ENCODE results near the gene RASGEF1B. TPM values are rescaled to one million over a fixed set of nuclear protein-coding genes. Genes with fewer than 3 reads are reported as not detected.

RASGEF1B gene
- total and polyA plus RNA-seq, 2 of the 4 experiments (the other 2 are of a cell fraction) = 0.09 to 0.36 TPM

GRCh38 chr4:81518762-81519426, 47.2 kb upstream of the RASGEF1B start:
- WGBS, 2 experiments (ENCODE audit: extremely low coverage in 2 of 2, insufficient read length in 1 of 2) = no CpG with 5 or more reads among the region's 6 CpGs
- no peak overlapping the region for H2BK120ac ChIP-seq (ENCODE audit: low read depth, low read length)
- no peak overlapping the region for H3K14ac ChIP-seq (replicated peaks; ENCODE audit: low read depth, low read length)
- ATAC-seq (ENCODE audit: low read depth) = no peak
- H2BK5ac ChIP-seq (ENCODE audit: low read depth, low read length, poor library complexity, severe bottlenecking) = no peak overlapping the region
- no peaks in the 10 kb centered on the region for H3K9me3 ChIP-seq (ENCODE audit: control insufficient read depth, insufficient read depth, low read length)
- no peak overlapping the region for H3K18ac ChIP-seq (ENCODE audit: low read depth, low read length)
- CTCF ChIA-PET = no interaction called here
- H3K9me1 ChIP-seq (ENCODE audit: insufficient read depth, low read length) = no peaks in the 10 kb centered on the region
- TF ChIP-seq BHLHE40 (IDR thresholded peaks at IDR 0.05; ENCODE audit: low read depth, low read length) = no peak
- no peak for TF ChIP-seq RFX5 (IDR thresholded peaks at IDR 0.05; ENCODE audit: low read depth, low read length)
- no peak for TF ChIP-seq FOS (IDR thresholded peaks at IDR 0.05; ENCODE audit: low read depth, low read length)
- no peak for TF ChIP-seq CEBPB (IDR thresholded peaks at IDR 0.05; ENCODE audit: low read depth, low read length)
- TF ChIP-seq RAD21 (IDR thresholded peaks at IDR 0.05; ENCODE audit: low read length) = no peak
- TF ChIP-seq USF2 (IDR thresholded peaks at IDR 0.05; ENCODE audit: low read depth, low read length) = no peak
- no peak for TF ChIP-seq RCOR1 (IDR thresholded peaks at IDR 0.05; ENCODE audit: insufficient replicate concordance, low read length)
- TF ChIP-seq SMC3 (IDR thresholded peaks at IDR 0.05; ENCODE audit: low read depth, low read length) = no peak
- no peak overlapping the region for H3K27ac ChIP-seq (ENCODE audit: insufficient read depth, low read length)
- H2BK20ac ChIP-seq (ENCODE audit: low read depth, low read length) = no peak overlapping the region
- dilution Hi-C loops (cut with HindIII; ENCODE audit: low sequenced_read_pairs, unreplicated experiment) = no loop called here
- POLR2A ChIA-PET (ENCODE audit: unreplicated experiment) = no interaction called here
- no peak overlapping the region for H4K5ac ChIP-seq (ENCODE audit: low read depth, low read length)
- H3K4ac ChIP-seq (ENCODE audit: low read depth, low read length) = no peak overlapping the region
- no peak overlapping the region for H2AK5ac ChIP-seq (ENCODE audit: low read depth, low read length)
- intact Hi-C loops (cut with micrococcal nuclease) = no loop called here
- no peak overlapping the region for H2BK15ac ChIP-seq (ENCODE audit: low read depth, low read length)
- H4K91ac ChIP-seq (ENCODE audit: insufficient read depth, low read depth, low read length) = no peak overlapping the region
- no peaks in the 10 kb centered on the region for H3K36me3 ChIP-seq (ENCODE audit: control insufficient read depth, insufficient read depth, low read length)
- H4K20me1 ChIP-seq (ENCODE audit: insufficient read depth, low read length) = no peaks in the 10 kb centered on the region
- no peak overlapping the region for H2AFZ ChIP-seq (replicated peaks; ENCODE audit: low read length, poor library complexity)
- H3K4me2 ChIP-seq (ENCODE audit: low read depth, low read length) = no peak overlapping the region
- H3K4me3 ChIP-seq (ENCODE audit: insufficient read depth, low read depth, low read length) = no peak overlapping the region
- H3K79me1 ChIP-seq (ENCODE audit: low read depth in 1 of 2, low read length in 2 of 2) = no peaks in the 10 kb centered on the region
- no peak for DNase-seq
- in situ Hi-C loops (cut with MboI; ENCODE audit: low sequenced_read_pairs) = no loop called here
- H3K27me3 ChIP-seq (ENCODE audit: control insufficient read depth, insufficient read depth, low read length) = no peaks in the 10 kb centered on the region
- H3K23ac ChIP-seq (ENCODE audit: low read depth, low read length) = no peak overlapping the region
- H3K4me1 ChIP-seq (ENCODE audit: control insufficient read depth, insufficient read depth, low read length) = no peaks in the 10 kb centered on the region
- no peak overlapping the region for H3K56ac ChIP-seq (ENCODE audit: extremely low read depth, insufficient read depth, low read length)
- no peak overlapping the region for H4K8ac ChIP-seq (ENCODE audit: low read depth in 2 of 2, low read length in 2 of 2)
- BruUV-seq (replicated peaks) = no TSS peak
- no peak overlapping the region for H3K9ac ChIP-seq (ENCODE audit: low read depth, low read length)
- H2AK9ac ChIP-seq (replicated peaks; ENCODE audit: low read depth, low read length, poor library complexity) = no peak overlapping the region

All from IMR-90 (cell line).